NCI-H748 (cell line): Measurements from ENCODE around the gene LHX3.

Source experiments
- DNase-seq: peaks from one replicate; lab custom pipeline; 2025; ENCODE audit not compliant: unreplicated experiment; lab: John Stamatoyannopoulos, UW

Gene LHX3

DNA sequence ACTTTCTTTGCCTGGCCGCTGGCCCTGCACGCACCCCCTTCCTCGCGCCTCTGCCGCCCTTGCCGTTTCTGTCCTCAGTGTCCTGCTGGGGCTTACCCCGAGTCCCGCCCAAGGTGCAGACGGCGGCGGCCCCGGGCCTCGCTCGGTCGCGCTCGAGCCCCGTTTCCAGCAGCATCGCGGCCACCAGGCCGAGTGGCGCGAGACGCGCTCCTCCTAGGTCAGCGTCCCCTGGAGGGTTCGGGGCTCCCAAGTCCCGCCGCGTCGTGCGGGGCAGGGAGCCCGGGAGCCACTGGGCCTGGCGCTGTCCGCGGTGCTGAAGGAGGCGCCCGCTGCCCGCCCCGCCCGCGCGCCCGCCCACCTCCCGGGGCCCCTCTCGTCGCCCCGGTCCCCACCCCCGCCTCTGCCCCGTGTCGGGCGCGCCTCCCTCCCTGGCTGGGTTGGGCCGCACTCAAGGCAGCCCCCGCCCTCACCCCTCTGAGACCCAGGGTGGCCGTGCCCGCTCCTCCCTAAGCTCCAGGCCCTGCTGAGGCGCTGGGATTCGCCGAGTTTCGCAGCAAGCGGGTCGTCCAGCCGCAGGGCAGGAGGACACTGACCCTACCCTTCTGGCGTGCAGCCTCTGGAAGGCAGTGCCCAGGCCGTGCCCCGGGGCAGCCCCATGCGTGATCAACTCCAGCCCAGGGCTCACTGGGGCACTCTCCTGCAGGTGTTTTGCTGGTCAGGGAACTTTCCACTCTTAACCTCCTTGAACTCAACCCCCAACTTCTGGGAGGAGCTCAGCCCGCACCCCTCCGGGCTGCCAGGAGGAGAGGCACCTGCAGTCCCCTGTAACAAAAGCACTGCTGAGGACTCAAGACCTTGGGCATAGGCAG is at the start of gene LHX3:
Gene LHX3 (minus strand): TSS at position 291 of the 869 bp plus-strand sequence. CDS start 116 bp downstream, at position 175.
- no peak for DNase-seq

DNA sequence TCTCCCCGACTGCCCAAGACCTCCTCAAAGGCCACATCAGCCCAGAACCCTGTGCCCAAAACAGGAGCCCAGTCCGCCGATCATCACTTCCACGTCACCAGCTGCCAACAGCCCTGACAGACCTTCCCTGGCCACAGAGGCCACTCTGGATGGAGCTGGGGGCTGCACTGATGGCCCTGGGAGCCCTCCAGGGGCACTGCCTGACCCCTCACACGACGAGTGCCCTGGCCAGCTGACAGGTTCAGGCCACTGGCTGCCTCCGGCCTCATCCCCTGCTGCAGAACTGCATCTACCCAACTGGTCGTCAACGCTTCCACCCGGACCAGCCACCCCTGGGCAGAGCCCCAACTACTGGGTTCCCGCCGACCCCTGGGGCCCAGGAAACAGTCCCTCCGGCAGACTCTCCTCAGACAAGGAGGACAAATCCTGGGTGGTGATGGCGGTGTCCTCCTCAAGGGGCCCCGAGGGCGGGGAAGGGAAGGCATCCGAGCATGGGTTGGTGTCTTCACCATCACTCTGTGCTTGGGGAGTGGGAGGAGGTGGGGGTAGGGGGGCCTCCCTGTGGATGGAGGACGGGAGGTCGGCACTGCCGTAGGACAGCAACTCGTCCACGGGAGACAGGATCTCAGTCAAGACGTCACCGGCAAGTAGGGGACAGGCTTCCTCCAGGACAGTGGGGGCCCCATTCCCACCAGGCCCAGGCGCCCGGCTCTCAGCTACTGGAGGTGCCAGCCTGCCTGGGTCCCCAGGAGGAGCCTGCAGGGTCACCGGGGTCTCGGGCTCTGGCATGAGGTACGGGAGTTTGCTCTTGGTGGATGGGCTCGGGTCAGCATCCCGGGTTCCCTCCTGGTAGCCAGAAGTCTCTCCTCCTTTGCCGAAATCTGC is 48.6 kb upstream of the LHX3 start:
- no peak for DNase-seq

- DNase-seq, result no peak
Measured at GRCh38 chr9:136252846-136253245, 47.9 kb upstream of the LHX3 start.

GRCh38 chr9:136252281-136252680 is 47.4 kb upstream of the LHX3 start:
- DNase-seq, result no peak

GRCh38 chr9:136251264-136252115 is 46.6 kb upstream of the LHX3 start:
- no peak for DNase-seq

- DNase-seq, result no peak
Measured at GRCh38 chr9:136250676-136251075, 45.7 kb upstream of the LHX3 start.

DNA sequence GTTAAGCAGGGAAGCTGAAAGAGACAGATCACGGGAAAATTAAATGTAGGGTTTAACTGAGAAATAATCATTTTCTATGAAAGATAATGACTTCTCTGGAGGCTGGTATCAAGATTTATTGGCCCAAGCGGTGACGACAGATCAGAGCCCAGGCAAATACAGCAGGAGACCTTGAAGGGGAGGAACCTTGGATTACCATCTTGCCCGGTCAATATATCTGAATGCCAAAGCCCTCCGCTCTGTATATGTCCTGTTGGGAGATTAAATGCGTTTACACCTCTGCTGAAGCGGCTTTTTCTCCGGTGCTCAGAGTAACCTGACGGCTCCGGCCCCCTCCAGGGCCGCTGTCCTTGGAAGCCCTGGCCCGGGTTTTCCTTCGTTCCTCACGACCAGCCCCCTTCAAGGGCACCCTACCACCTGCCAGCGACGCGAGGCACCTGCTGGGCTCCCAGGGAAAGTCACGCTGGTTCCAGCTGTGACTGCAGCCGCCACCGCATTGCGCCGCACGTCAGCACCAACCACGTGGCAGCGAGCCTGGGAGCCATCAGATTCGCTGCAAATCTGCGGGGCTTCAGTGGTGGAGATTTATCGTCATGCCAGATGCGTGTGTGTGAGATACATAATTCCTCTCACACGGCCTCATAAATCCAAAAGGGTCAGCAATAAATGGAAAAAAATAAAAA is 45.1 kb upstream of the LHX3 start:
- DNase-seq, result peak; percentile 15

DNA sequence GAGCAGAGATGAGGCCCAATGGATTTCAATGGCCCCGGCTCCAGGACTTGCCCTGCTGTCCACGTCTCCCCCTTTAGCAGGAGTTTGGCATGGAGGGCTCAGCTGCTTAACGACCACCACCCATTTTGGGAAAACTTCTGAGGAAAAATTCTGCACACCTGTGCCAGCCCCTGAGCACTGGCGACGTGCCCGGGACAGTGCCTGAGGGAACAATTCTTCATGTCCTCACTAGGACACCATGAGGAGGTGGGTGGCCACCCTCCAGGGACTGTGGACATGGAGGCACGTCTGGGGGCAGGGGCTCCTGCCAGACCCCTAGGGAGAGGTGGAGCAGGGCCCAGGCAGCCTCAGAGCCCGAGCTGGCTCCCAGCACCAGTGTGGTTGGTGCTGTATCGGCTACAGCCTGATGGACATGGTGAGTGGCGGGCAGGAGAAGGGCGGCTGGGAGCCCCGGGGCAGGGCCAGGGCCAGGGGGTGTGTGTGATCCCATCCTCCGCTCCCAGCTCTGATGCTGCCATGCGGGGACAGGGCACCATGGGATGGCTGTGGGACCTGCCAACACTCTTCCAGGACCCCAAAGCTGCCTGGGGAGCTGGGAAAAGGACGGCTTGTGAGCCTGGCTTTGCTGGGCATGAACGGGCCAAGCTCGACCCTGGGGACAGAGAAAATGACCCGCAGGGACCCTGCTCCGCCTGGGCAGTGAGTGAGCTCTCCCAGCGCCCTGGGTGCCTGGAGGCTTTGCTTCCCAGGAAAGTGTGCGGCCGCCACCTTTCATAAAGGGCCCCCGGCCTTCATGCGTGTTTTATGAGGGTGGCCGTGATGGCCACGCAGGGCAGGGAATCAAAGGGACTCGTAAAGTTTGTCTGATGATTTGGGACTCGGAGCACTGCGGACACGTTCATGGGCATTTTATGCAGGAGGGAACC is 44.3 kb upstream of the LHX3 start:
- DNase-seq, result no peak

DNA sequence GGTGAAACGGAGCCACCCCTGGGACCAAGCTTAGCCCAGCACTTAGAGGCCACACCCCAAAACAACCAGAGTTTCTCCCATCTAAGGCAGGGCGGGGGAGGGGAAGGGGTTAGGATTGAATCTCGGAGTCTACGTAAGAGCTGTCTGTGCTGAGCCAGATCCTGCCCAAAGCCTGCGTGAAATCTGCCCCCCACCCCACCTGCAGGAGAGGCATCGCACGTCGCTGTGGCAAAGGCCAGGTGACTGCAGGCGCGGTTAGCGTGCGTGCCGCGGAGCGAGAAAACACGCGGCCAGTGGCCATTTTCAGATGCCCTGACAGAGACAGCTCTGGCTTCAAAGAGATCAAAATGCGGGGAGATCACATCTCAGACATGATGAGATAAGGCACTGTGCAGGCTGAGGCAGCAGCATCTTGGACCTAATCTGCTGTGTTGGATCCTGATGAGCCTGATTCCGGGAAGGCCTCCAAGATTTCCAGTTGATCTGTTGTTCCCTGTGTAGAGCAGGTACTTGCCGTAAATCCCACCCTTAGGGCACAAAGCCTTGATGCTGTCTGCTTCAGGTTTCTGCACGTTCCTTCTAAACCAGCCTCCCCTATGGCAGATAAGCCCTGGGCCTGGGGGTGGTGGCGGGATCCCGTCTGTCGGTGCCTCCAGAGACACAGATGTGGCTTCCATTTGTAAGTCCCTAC is 43.2 kb upstream of the LHX3 start:
- no peak for DNase-seq

GRCh38 chr9:136247551-136247916 is 42.6 kb upstream of the LHX3 start:
- no peak for DNase-seq

GRCh38 chr9:136246849-136247550 is 42.1 kb upstream of the LHX3 start:
- no peak for DNase-seq

DNA sequence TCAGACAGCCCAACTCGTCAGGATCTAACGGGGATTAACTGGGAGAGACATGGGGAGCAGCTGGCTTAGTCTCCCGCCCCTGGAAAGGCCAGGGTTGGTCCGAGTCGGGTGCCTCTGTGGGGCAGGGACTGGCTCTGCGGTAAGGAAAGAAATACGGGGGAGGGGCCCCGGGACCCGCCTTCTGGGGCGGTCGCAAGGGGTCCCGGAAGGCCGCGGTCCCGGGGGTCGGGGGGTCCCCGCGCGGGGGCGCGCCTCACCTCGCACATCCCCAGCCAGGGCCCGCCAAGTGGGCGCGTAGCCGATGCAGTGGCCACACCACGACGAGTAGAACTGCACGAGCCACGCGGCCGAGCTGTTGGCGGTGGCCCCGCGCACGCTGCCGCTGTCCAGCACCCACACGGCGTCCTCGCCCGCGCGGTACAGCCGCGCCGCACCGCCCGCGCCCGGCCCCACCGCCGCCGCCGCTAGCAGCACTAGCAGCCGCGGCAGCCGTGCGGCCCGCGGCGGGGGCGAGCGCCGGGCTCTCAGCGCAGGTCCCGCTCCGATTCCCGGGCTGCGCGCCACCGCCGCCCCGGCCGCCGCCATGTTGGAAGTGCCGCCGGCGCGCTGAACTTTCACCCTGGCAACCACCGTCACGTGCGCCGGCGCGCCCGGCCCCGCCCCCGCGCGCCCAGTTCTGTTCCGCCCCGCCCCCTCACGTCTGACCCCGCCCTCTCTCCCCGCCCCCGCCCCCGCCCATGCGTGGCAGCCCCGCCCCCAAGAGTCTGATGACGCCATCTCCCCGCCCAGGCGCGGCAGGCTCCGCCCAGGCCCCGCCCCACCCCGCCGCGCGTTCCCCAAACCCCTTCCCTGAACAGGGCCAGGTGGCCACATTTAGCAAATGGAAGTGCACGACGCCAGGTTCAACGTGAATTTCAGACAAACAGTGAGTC is 40.6 kb upstream of the LHX3 start, which contains the start of gene QSOX2:
Gene QSOX2 (minus strand): TSS at position 594 of the 932 bp plus-strand sequence. CDS start 9 bp downstream, at position 585.
- DNase-seq, result peak; percentile 85

DNA sequence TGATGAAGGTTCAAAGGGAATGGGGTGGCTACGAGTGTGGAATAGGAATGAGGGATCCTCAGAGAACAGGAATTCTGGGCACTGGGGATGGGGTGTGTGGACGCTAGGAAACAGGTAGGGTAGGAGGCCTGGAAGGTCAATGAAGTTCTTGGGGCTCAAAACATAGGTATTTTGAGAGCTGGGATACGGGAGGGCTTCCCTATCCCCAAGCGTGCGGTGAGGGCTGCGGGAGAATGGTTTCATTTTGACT is 40.0 kb upstream of the LHX3 start:
- no peak for DNase-seq

DNA sequence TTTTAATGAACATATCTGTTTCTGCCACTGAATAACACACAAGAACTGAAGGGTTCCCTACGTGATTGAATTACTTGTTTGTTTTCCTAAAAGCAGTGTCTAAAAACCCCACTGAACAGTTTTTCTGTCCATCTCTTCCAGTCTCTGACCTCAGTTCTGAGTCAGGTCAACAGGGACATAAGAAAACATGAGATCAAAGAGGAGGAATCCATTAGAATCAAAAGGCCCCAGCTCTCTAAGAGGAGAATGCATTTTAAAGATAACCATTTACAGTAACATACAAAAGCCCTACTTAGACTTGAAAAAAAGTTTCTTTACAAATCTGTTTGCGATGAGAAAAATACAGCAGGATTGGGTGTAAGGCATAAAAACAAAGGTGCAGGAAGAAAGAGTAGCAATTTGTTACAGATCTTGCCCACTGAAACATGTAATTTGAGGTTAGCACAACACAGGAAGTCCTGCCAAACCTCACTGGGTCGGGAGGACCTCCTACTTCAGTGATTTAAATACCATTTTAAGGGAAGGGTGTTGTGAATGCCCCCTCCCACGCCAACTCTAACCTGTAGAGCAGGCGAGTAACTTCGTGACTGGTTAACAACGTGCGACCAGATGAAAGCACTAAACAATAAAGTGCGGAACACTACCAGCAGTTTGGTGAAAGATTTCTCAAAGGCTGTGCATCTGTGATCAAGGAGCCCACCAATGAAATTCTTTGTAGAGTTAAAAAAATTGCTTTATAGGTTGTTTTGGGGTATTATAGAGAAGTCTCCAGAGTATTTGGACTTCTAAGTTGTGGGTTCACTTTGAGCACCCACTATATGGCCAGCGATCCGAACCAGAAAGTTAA is 39.4 kb upstream of the LHX3 start:
- DNase-seq, result no peak

GRCh38 chr9:136243631-136244030 is 38.7 kb upstream of the LHX3 start:
- no peak for DNase-seq

DNA sequence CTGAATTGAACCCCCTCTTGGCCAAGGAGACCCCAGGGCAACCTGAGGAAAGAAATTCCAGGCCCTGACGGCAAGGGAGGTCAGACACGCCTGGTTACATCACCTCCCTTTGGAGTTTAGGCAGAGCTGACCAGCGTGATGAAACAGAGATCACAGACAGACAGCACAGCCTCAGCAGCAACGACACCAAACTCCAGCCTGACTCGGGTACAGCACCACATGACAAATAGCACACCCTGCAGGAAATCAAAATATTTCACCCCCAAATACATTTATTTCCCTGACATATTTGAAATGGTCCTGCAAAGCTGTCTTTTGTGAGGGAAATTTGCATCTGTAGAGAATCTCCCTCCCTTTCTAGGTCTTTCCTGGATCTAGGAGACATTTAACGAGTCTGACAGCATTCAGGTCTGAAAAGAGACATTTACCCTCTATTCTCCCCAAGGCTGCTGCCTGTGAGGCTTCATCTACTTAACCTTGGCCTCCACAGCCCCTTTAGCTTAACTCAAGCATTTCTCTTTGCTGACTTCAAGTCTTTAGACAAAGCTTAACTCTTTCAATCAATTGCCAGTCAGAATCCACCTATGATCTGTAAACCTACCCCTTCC is 38.1 kb upstream of the LHX3 start:
- DNase-seq, result no peak
